GM12892 (cell line): ENCODE results near the gene OR11H7. TPM values are rescaled to one million over a fixed set of nuclear protein-coding genes. Genes with fewer than 3 reads are reported as not detected.
"Not testable (repeated sequence)": the region's sequence is repeated elsewhere in the genome, so short reads cannot be mapped to it uniquely, and the experiment has no call there.

Experiments used
- DNase-seq: peaks from one replicate; pipeline ENCODE4 v3.0.0; 2011; ENCODE audit not compliant: insufficient read length
- FAIRE-seq: peaks from 2 replicates; lab custom pipeline; 2011; peaks lifted over from hg19 to GRCh38; lab: Jason Lieb, UNC
- POLR2A ChIP-seq: IDR thresholded peaks from 2 replicates; pipeline ENCODE4 v1.6.1; 2011; ENCODE audit warnings: low read depth, low read length, control low read depth
- POLR2AphosphoS5 ChIP-seq: IDR thresholded peaks from 2 replicates; pipeline ENCODE4 v1.6.1; 2011; ENCODE audit warnings: low read depth, low read length, control low read depth
- TAF1 ChIP-seq: IDR thresholded peaks from 2 replicates; pipeline ENCODE4 v1.6.1; 2011; ENCODE audit warnings: low read depth, mild to moderate bottlenecking, control low read depth, low read length, borderline replicate concordance
- polyA plus RNA-seq: library from polyadenylated mRNA; unstranded; fragments of >200 nt; gene quantifications from one replicate; pipeline ENCODE4 v1.2.1, GENCODE V29; 2012; ENCODE audit warnings: missing spikeins, inconsistent platforms; ENCODE audit not compliant: missing spikeins

The OR11H7 gene
- polyA plus RNA-seq, result not detected

- FAIRE-seq (no peak), DNase-seq (no peak)
- TF ChIP-seq TAF1 (no peak), POLR2A (no peak), POLR2AphosphoS5 (no peak)
Observed at GRCh38 chr14:20228681-20229080, at the start of gene OR11H7. OR11H7 (plus strand) TSS chr14:20228981.

GRCh38 chr14:20179218-20179617, 49.6 kb upstream of the OR11H7 start:
- FAIRE-seq, result no peak

GRCh38 chr14:20179880-20180279, 48.9 kb upstream of the OR11H7 start:
- no peak for DNase-seq
- no peak for FAIRE-seq
- no peak for TF ChIP-seq POLR2AphosphoS5
- no peak for TF ChIP-seq POLR2A
- TF ChIP-seq TAF1, result no peak

More at GRCh38 chr14:20179218-20179617, 49.6 kb upstream of the OR11H7 start:
- TF ChIP-seq POLR2AphosphoS5 (no peak), POLR2A (no peak)
- DNase-seq, result no peak

GRCh38 chr14:20180486-20180885, 48.3 kb upstream of the OR11H7 start:
- FAIRE-seq (no peak), DNase-seq (no peak)
- no peak for TF ChIP-seq POLR2AphosphoS5
- TF ChIP-seq TAF1, result no peak
- no peak for TF ChIP-seq POLR2A

GRCh38 chr14:20184181-20184580, 44.6 kb upstream of the OR11H7 start:
- DNase-seq, result no peak
- FAIRE-seq, result no peak
- TF ChIP-seq POLR2AphosphoS5 (no peak), POLR2A (no peak), TAF1 (no peak)

GRCh38 chr14:20190596-20190995, 38.2 kb upstream of the OR11H7 start, which contains the start of gene OR11G2:
OR11G2 (plus strand) TSS chr14:20190896; CDS start chr14:20197438, 6,542 bp downstream.
- TF ChIP-seq POLR2A, result no peak
- DNase-seq (no peak), FAIRE-seq (no peak)

GRCh38 chr14:20191396-20191795, 37.4 kb upstream of the OR11H7 start:
- FAIRE-seq, result no peak
- TF ChIP-seq POLR2A (no peak), POLR2AphosphoS5 (no peak), TAF1 (no peak)
- DNase-seq, result no peak

GRCh38 chr14:20194101-20194500, 34.7 kb upstream of the OR11H7 start:
- FAIRE-seq (no peak), DNase-seq (no peak)
- no peak for TF ChIP-seq TAF1
- no peak for TF ChIP-seq POLR2AphosphoS5
- TF ChIP-seq POLR2A, result no peak

GRCh38 chr14:20195170-20195569, 33.6 kb upstream of the OR11H7 start:
- FAIRE-seq, DNase-seq: not testable (repeated sequence)

- no peak for FAIRE-seq
- TF ChIP-seq POLR2A (no peak), POLR2AphosphoS5 (no peak), TAF1 (no peak)
- no peak for DNase-seq
Observed at GRCh38 chr14:20195911-20196310, 32.9 kb upstream of the OR11H7 start.

- no peak for DNase-seq
- FAIRE-seq, result no peak
- TF ChIP-seq POLR2AphosphoS5, result no peak
- no peak for TF ChIP-seq POLR2A
- TF ChIP-seq TAF1, result no peak
Observed at GRCh38 chr14:20197459-20197858, 31.3 kb upstream of the OR11H7 start.

GRCh38 chr14:20198991-20199390, 29.8 kb upstream of the OR11H7 start:
- DNase-seq (no peak), FAIRE-seq (no peak)
- TF ChIP-seq TAF1 (no peak), POLR2A (no peak), POLR2AphosphoS5 (no peak)

- no peak for DNase-seq
- FAIRE-seq, result no peak
- TF ChIP-seq POLR2A (no peak), TAF1 (no peak), POLR2AphosphoS5 (no peak)
Observed at GRCh38 chr14:20204721-20205120, 24.1 kb upstream of the OR11H7 start.
